SK-N-SH (cell line): Measurements from ENCODE around the gene TP53TG3D.
"Not testable (repeated sequence)": the region's sequence is repeated elsewhere in the genome, so short reads cannot be mapped to it uniquely, and the experiment has no call there.

ENCODE experiments used
- EP300 ChIP-seq, 2 experiments: IDR thresholded peaks; 2 replicates each; pipeline versions ENCODE4 v1.4.0 to v1.6.1; 2012; ENCODE audit warnings: borderline replicate concordance in 1 of 2, low read depth in 1 of 2, low read length in 1 of 2
- JUND ChIP-seq: IDR thresholded peaks from 2 replicates; pipeline ENCODE4 v1.4.0; 2012
- RXRA ChIP-seq: IDR thresholded peaks from 2 replicates; pipeline ENCODE4 v1.4.0; 2012; ENCODE audit warnings: low read depth, mild to moderate bottlenecking, borderline replicate concordance
- SMC3 ChIP-seq: IDR thresholded peaks from 2 replicates; pipeline ENCODE4 v1.6.1; 2012; ENCODE audit warnings: low read depth, low read length, improper control_type of control experiment

GRCh38 chr16:32261526-32261925 lies 8.4 kb downstream of the TP53TG3D start:
- TF ChIP-seq JUND; EP300 (IDR thresholded peaks at IDR 0.05; ENCODE audit: borderline replicate concordance in 1 of 2, low read depth in 1 of 2, low read length in 1 of 2); RXRA; SMC3: not testable (repeated sequence)
